Panc1 (cell line): ENCODE measurements around the gene KDM2B. TPM values are rescaled to one million over a fixed set of nuclear protein-coding genes. Genes with fewer than 3 reads are reported as not detected.

ENCODE experiments used
- ATAC-seq: fragments of 200-7000 bp; cut with Tn5 transposase; 2 replicates; pipeline ENCODE4 v1.9.1; 2020; ENCODE audit warnings: mild to moderate bottlenecking, moderate library complexity
- BruUV-seq: library from RNA; stranded (reverse); fragments of 400-500 nt; replicated peaks from 2 replicates; lab custom pipeline; 2021; lab: Mats Ljungman, UMichigan
- CTCF ChIA-PET: fragments of 300-600 bp; sonication (Branson Sonifier 250); formaldehyde crosslinking; loops from one replicate; lab custom pipeline; 2022; ENCODE audit warnings: antibody characterized with exemption; lab: Charles Lee
- POLR2A ChIA-PET: fragments of 300-600 bp; sonication (Branson Sonifier 250); formaldehyde crosslinking; loops from one replicate; lab custom pipeline; 2022; ENCODE audit warnings: antibody characterized with exemption; lab: Charles Lee
- DNase-seq: peaks from one replicate; pipeline ENCODE4 v3.0.0-alpha.2; 2010; ENCODE audit warnings: low read depth, low spot score
- H3K27ac ChIP-seq: 2 replicates; pipeline ENCODE4 v1.5.1; 2011; ENCODE audit warnings: mild to moderate bottlenecking, low read length, inconsistent platforms
- H3K27me3 ChIP-seq: fragments of 200-500 bp; sonication (Bioruptor generic); 2 replicates; pipeline ENCODE4 v1.6.0; 2014; ENCODE audit warnings: low read length, inconsistent platforms; ENCODE audit not compliant: control insufficient read depth, insufficient read depth
- H3K36me3 ChIP-seq: fragments of 200-500 bp; sonication (Bioruptor generic); 2 replicates; pipeline ENCODE4 v1.5.1; 2014; ENCODE audit warnings: inconsistent platforms, mild to moderate bottlenecking, low read length, moderate library complexity; ENCODE audit not compliant: control insufficient read depth, insufficient read depth
- H3K4me1 ChIP-seq: 2 replicates; pipeline ENCODE4 v1.5.1; 2011; ENCODE audit warnings: inconsistent platforms, mild to moderate bottlenecking, low read length, moderate library complexity; ENCODE audit not compliant: control insufficient read depth, insufficient read depth
- H3K4me3 ChIP-seq, 2 experiments: 2 replicates each; pipeline ENCODE4 v1.5.1; 2011 to 2012; ENCODE audit warnings: low read depth in 2 of 2, low read length in 2 of 2, mild to moderate bottlenecking in 2 of 2, inconsistent platforms in 1 of 2, moderate library complexity in 1 of 2
- H3K9me3 ChIP-seq: fragments of 200-500 bp; sonication (Bioruptor generic); 2 replicates; pipeline ENCODE4 v1.5.1; 2014; ENCODE audit warnings: low read depth, mild to moderate bottlenecking, inconsistent platforms, low read length, moderate library complexity; ENCODE audit not compliant: control insufficient read depth, insufficient read depth
- CTCF ChIP-seq: fragments of 450-650 bp; IDR thresholded peaks from 2 replicates; pipeline ENCODE4 v1.5.1; 2017; ENCODE audit warnings: mild to moderate bottlenecking
- POLR2AphosphoS5 ChIP-seq: IDR thresholded peaks from 2 replicates; pipeline ENCODE4 v1.6.1; 2012; ENCODE audit warnings: mild to moderate bottlenecking, low read depth, low read length, moderate library complexity
- REST ChIP-seq, 2 experiments: IDR thresholded peaks; 2 replicates each; pipeline ENCODE4 v1.6.1; 2011 to 2012; ENCODE audit warnings: low read depth in 2 of 2, control low read depth in 1 of 2, low read length in 1 of 2, mild to moderate bottlenecking in 1 of 2, moderate library complexity in 1 of 2; ENCODE audit not compliant: insufficient read depth in 1 of 2
- SIN3A ChIP-seq: IDR thresholded peaks from 2 replicates; pipeline ENCODE4 v1.6.1; 2012; ENCODE audit warnings: low read depth, mild to moderate bottlenecking, low read length, moderate library complexity, borderline replicate concordance; ENCODE audit not compliant: insufficient read depth
- TCF7L2 ChIP-seq: IDR thresholded peaks from 2 replicates; pipeline ENCODE4 v1.6.1; 2011; ENCODE audit warnings: mild to moderate bottlenecking, low read depth, low read length, inconsistent platforms
- in situ Hi-C: cut with HindIII; loops from 2 replicates; pipeline ENCODE4 v1.10.0; 2016; ENCODE audit warnings: low sequenced_read_pairs, low pct_unique_long_range_greater_than_20kb
- intact Hi-C: fragments of 100-400 bp; cut with micrococcal nuclease; formaldehyde crosslinking; loops from one replicate; pipeline ENCODE4 v1.10.0; 2022; ENCODE audit not compliant: unreplicated experiment
- total RNA-seq: library from RNA; stranded (reverse); gene quantifications from one replicate; pipeline ENCODE4 v1.2.1, GENCODE V29; 2021; ENCODE audit not compliant: unreplicated experiment

KDM2B gene
- total RNA-seq, 1 experiment from 2014 or later = 27.5 TPM

GRCh38 chr12:121561009-121561395 lies 19.8 kb downstream of the KDM2B start:
- BruUV-seq = no TSS peak
- no peaks in the 10 kb centered on the region for H3K27me3 ChIP-seq
- no peak overlapping the region for H3K27ac ChIP-seq
- ChIA-PET CTCF (interaction anchor here (0.6 kb wide), 1 partner anchor 122 kb away, joined by 6 read pairs; no protein-coding TSS in a partner anchor), POLR2A (no interaction called here)
- no peaks in the 10 kb centered on the region for H3K9me3 ChIP-seq
- no peak for DNase-seq
- ATAC-seq = no peak
- TF ChIP-seq SIN3A (no peak), REST (IDR thresholded peaks at IDR 0.05; ENCODE audit: insufficient read depth in 1 of 2, low read depth in 2 of 2, low read length in 1 of 2) (no peak), TCF7L2 (no peak), CTCF (no peak), POLR2AphosphoS5 (no peak)
- H3K4me1 ChIP-seq = no peaks in the 10 kb centered on the region
- H3K36me3 ChIP-seq = no peaks in the 10 kb centered on the region
- H3K4me3 ChIP-seq = no peak overlapping the region
- in situ Hi-C loops (no loop called here), intact Hi-C loops (no loop called here)

GRCh38 chr12:121560392-121561008 lies 20.3 kb downstream of the KDM2B start:
- Histone ChIP-seq H3K4me3 (no peak overlapping the region), H3K9me3 (no peaks in the 10 kb centered on the region), H3K36me3 (no peaks in the 10 kb centered on the region), H3K4me1 (no peaks in the 10 kb centered on the region), H3K27me3 (no peaks in the 10 kb centered on the region), H3K27ac (no peak overlapping the region)
- ChIA-PET POLR2A (no interaction called here), CTCF (interaction anchor here (0.6 kb wide), 1 partner anchor 122 kb away, joined by 6 read pairs; no protein-coding TSS in a partner anchor)
- no peak for DNase-seq
- 0 out of 2 replicates have a peak, but pooled peaks have one; percentile 42 for ATAC-seq
- no TSS peak for BruUV-seq
- TF ChIP-seq REST (IDR thresholded peaks at IDR 0.05; ENCODE audit: insufficient read depth in 1 of 2, low read depth in 2 of 2, low read length in 1 of 2) = no peak
- no peak for TF ChIP-seq TCF7L2
- TF ChIP-seq POLR2AphosphoS5 = no peak
- no peak for TF ChIP-seq SIN3A
- no peak for TF ChIP-seq CTCF
- intact Hi-C loops = no loop called here
- in situ Hi-C loops = no loop called here
